ENCODE measurements around the gene ZWILCH.

GRCh38 chr15:66491846-66492245 lies 13.3 kb upstream of the ZWILCH start:
- TF ChIP-seq, protein P1, sequence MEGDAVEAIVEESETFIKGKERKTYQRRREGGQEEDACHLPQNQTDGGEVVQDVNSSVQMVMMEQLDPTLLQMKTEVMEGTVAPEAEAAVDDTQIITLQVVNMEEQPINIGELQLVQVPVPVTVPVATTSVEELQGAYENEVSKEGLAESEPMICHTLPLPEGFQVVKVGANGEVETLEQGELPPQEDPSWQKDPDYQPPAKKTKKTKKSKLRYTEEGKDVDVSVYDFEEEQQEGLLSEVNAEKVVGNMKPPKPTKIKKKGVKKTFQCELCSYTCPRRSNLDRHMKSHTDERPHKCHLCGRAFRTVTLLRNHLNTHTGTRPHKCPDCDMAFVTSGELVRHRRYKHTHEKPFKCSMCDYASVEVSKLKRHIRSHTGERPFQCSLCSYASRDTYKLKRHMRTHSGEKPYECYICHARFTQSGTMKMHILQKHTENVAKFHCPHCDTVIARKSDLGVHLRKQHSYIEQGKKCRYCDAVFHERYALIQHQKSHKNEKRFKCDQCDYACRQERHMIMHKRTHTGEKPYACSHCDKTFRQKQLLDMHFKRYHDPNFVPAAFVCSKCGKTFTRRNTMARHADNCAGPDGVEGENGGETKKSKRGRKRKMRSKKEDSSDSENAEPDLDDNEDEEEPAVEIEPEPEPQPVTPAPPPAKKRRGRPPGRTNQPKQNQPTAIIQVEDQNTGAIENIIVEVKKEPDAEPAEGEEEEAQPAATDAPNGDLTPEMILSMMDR (IDR thresholded peaks at IDR 0.05): no peak
- no peak for TF ChIP-seq POLR2A (IDR thresholded peaks at IDR 0.05)
